Osteocyte (in vitro differentiated cells): ENCODE results near the gene CDH26. TPM values are rescaled to one million over a fixed set of nuclear protein-coding genes. Genes with fewer than 3 reads are reported as not detected.

Experiments used
- DNase-seq: peaks from one replicate; pipeline ENCODE4 v3.0.0; 2021; ENCODE audit warnings: mixed read lengths; ENCODE audit not compliant: unreplicated experiment; ENCODE audit errors: extremely low spot score
- H3K27ac Mint-ChIP-seq: one replicate; pipeline ENCODE4 v1.8.0; 2021; ENCODE audit warnings: mild to moderate bottlenecking, mixed read lengths; ENCODE audit not compliant: unreplicated experiment
- H3K27me3 Mint-ChIP-seq: one replicate; pipeline ENCODE4 v1.8.0; 2021; ENCODE audit warnings: mixed read lengths; ENCODE audit not compliant: unreplicated experiment
- H3K36me3 Mint-ChIP-seq: one replicate; pipeline ENCODE4 v1.8.0; 2021; ENCODE audit warnings: mixed read lengths; ENCODE audit not compliant: unreplicated experiment
- H3K4me1 Mint-ChIP-seq: one replicate; pipeline ENCODE4 v1.8.0; 2021; ENCODE audit warnings: mixed read lengths; ENCODE audit not compliant: unreplicated experiment
- H3K4me3 Mint-ChIP-seq: one replicate; pipeline ENCODE4 v1.8.0; 2021; ENCODE audit warnings: mild to moderate bottlenecking, moderate library complexity, mixed read lengths; ENCODE audit not compliant: unreplicated experiment
- H3K9me3 Mint-ChIP-seq: one replicate; pipeline ENCODE4 v1.8.0; 2021; ENCODE audit warnings: mixed read lengths; ENCODE audit not compliant: unreplicated experiment
- CTCF ChIP-seq: fragments of 200-600 bp; sonication (generic); IDR thresholded peaks from 2 replicates; pipeline ENCODE4 v1.5.0; 2021; ENCODE audit warnings: antibody characterized with exemption, mild to moderate bottlenecking, moderate library complexity
- total RNA-seq: library from RNA; stranded (reverse); gene quantifications from 2 replicates; pipeline ENCODE4 v1.2.1, GENCODE V29; 2021

The CDH26 gene
- total RNA-seq, 1 donor from 2014 or later: 0.46 TPM

- TF ChIP-seq CTCF: no peak
- no peak for DNase-seq
- Mint-ChIP-seq H3K9me3 (no peaks in the 10 kb centered on the region), H3K27ac (no peak overlapping the region), H3K4me3 (no peak overlapping the region), H3K27me3 (no peaks in the 10 kb centered on the region), H3K4me1 (no peaks in the 10 kb centered on the region), H3K36me3 (no peaks in the 10 kb centered on the region)
Measured at GRCh38 chr20:59988141-59988540, 29.9 kb downstream of the CDH26 start.

GRCh38 chr20:59992526-59993084, 34.4 kb downstream of the CDH26 start:
- Mint-ChIP-seq H3K27me3 (peaks cover 9% of the 10 kb centered on the region), H3K9me3 (no peaks in the 10 kb centered on the region), H3K4me1 (no peaks in the 10 kb centered on the region), H3K4me3 (no peak overlapping the region), H3K36me3 (no peaks in the 10 kb centered on the region), H3K27ac (no peak overlapping the region)
- no peak for TF ChIP-seq CTCF
- no peak for DNase-seq

- no peak for TF ChIP-seq CTCF
- H3K4me3 Mint-ChIP-seq: no peak overlapping the region
- no peak for DNase-seq
- H3K36me3 Mint-ChIP-seq: no peaks in the 10 kb centered on the region
- H3K9me3 Mint-ChIP-seq: no peaks in the 10 kb centered on the region
- peaks cover 9% of the 10 kb centered on the region for H3K27me3 Mint-ChIP-seq
- no peaks in the 10 kb centered on the region for H3K4me1 Mint-ChIP-seq
- no peak overlapping the region for H3K27ac Mint-ChIP-seq
Measured at GRCh38 chr20:59993736-59994430, 35.7 kb downstream of the CDH26 start.

GRCh38 chr20:59994697-59995122, 36.5 kb downstream of the CDH26 start:
- Mint-ChIP-seq H3K9me3 (no peaks in the 10 kb centered on the region), H3K27ac (no peak overlapping the region), H3K27me3 (peaks cover 9% of the 10 kb centered on the region), H3K36me3 (no peaks in the 10 kb centered on the region), H3K4me1 (no peaks in the 10 kb centered on the region), H3K4me3 (no peak overlapping the region)
- no peak for TF ChIP-seq CTCF
- peak; percentile 48 for DNase-seq

GRCh38 chr20:59996108-59996507, 37.9 kb downstream of the CDH26 start:
- H3K9me3 Mint-ChIP-seq: no peaks in the 10 kb centered on the region
- DNase-seq: no peak
- H3K4me1 Mint-ChIP-seq: no peaks in the 10 kb centered on the region
- H3K27me3 Mint-ChIP-seq: peaks cover 9% of the 10 kb centered on the region
- H3K27ac Mint-ChIP-seq: no peak overlapping the region
- no peak for TF ChIP-seq CTCF
- no peak overlapping the region for H3K4me3 Mint-ChIP-seq
- H3K36me3 Mint-ChIP-seq: no peaks in the 10 kb centered on the region
